Activated CD4-positive, alpha-beta T cell treated with anti-CD3 and anti-CD28 coated beads, Interleukin-2, amount 50 U/mL, for 48 hours (primary cell): ENCODE measurements around the gene EFCAB6.

Experiments used
- DNase-seq, 2 experiments: peaks; one replicate each; pipeline ENCODE4 v3.0.0-alpha.2; 2020

EFCAB6 gene

GRCh38 chr22:43847376-43848289 is 35.5 kb upstream of the EFCAB6 start:
- no peak for DNase-seq

GRCh38 chr22:43846966-43847365 is 34.9 kb upstream of the EFCAB6 start:
- DNase-seq, result no peak

- no peak for DNase-seq
Measured at GRCh38 chr22:43845981-43846380, 33.9 kb upstream of the EFCAB6 start.

GRCh38 chr22:43844560-43845545 is 32.7 kb upstream of the EFCAB6 start:
- no peak for DNase-seq

- DNase-seq, result no peak
Measured at GRCh38 chr22:43843783-43844530, 31.9 kb upstream of the EFCAB6 start.

GRCh38 chr22:43841742-43842141 is 29.6 kb upstream of the EFCAB6 start:
- DNase-seq, result no peak

GRCh38 chr22:43840851-43841250 is 28.7 kb upstream of the EFCAB6 start:
- DNase-seq, result no peak

- no peak for DNase-seq
Measured at GRCh38 chr22:43840431-43840830, 28.3 kb upstream of the EFCAB6 start.

GRCh38 chr22:43839781-43840180 is 27.7 kb upstream of the EFCAB6 start:
- DNase-seq, result no peak

- DNase-seq, result no peak
Measured at GRCh38 chr22:43838571-43839307, 26.6 kb upstream of the EFCAB6 start.

GRCh38 chr22:43838161-43838560 is 26.1 kb upstream of the EFCAB6 start:
- no peak for DNase-seq

- DNase-seq, result no peak
Measured at GRCh38 chr22:43837666-43838065, 25.6 kb upstream of the EFCAB6 start.

- no peak for DNase-seq
Measured at GRCh38 chr22:43835736-43836135, 23.6 kb upstream of the EFCAB6 start.

- no peak for DNase-seq
Measured at GRCh38 chr22:43835166-43835565, 23.1 kb upstream of the EFCAB6 start.

- DNase-seq, result no peak
Measured at GRCh38 chr22:43833286-43834240, 21.5 kb upstream of the EFCAB6 start.

GRCh38 chr22:43832393-43833265 is 20.5 kb upstream of the EFCAB6 start:
- no peak for DNase-seq

- DNase-seq, result no peak
Measured at GRCh38 chr22:43831561-43832392, 19.7 kb upstream of the EFCAB6 start.

GRCh38 chr22:43830931-43831560 is 18.9 kb upstream of the EFCAB6 start:
- no peak for DNase-seq
